NT2/D1 (cell line): ENCODE results near the gene IL17C.

Experiments used
- YY1 ChIP-seq: IDR thresholded peaks from 2 replicates; pipeline ENCODE4 v1.6.1; 2011; ENCODE audit not compliant: insufficient read length, insufficient read depth
- ZNF274 ChIP-seq: IDR thresholded peaks from 2 replicates; pipeline ENCODE4 v1.6.1; 2011; ENCODE audit warnings: mild to moderate bottlenecking, low read depth, low read length

DNA sequence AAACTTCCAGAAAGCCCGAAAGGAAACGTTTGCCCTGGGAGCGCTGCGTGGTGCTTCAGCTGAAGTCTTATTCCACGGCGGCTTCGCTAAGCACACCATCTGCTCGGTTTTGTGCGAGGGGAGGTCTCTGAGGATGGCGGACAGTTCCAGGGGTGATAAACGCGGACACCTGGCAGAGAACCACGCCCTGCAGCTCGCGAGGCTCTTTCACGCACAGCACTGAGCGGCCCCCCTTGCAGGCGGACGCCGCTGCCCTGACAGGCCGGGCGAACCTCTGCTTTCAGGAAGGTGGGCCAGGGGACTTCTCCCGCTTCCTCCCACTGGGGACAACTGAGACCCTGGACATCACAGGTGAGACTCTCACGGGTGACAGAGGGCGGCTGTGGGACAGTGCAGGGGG lies 20.8 kb downstream of the IL17C start:
- TF ChIP-seq YY1 (no peak), ZNF274 (no peak)
